CD4-positive, CD25-positive, alpha-beta regulatory T cell (primary cell): Measurements from ENCODE around the gene ALDH1A2. TPM values are rescaled to one million over a fixed set of nuclear protein-coding genes. Genes with fewer than 3 reads are reported as not detected.

Source experiments
- ATAC-seq, 2 donors: fragments of 150-1000 bp; cut with Tn5 transposase; one replicate each; pipeline ENCODE4 v1.10.0; 2021; ENCODE audit warnings: low read depth in 2 of 2, moderate number of reproducible peaks in 2 of 2, moderate library complexity in 1 of 2
- DNase-seq, 3 donors: peaks; one replicate each; pipeline versions ENCODE4 v3.0.0 to v3.0.0-alpha.2; 2012 to 2022; ENCODE audit warnings: mixed read lengths in 1 of 3
- H3K27ac ChIP-seq: one replicate; pipeline ENCODE4 v1.7.0; 2013; ENCODE audit warnings: mild to moderate bottlenecking, low read length; ENCODE audit not compliant: insufficient read depth, poor library complexity, severe bottlenecking
- H3K27me3 ChIP-seq: one replicate; pipeline ENCODE4 v1.7.0; 2013; ENCODE audit warnings: low read length; ENCODE audit not compliant: control insufficient read depth, insufficient read depth
- H3K36me3 ChIP-seq: one replicate; pipeline ENCODE4 v1.7.0; 2013; ENCODE audit warnings: mild to moderate bottlenecking, low read length, moderate library complexity; ENCODE audit not compliant: control insufficient read depth, insufficient read depth
- H3K4me1 ChIP-seq: 2 replicates; pipeline ENCODE4 v1.7.0; 2013; ENCODE audit warnings: mild to moderate bottlenecking, low read length; ENCODE audit not compliant: insufficient read depth, control insufficient read depth, poor library complexity, severe bottlenecking
- H3K4me3 ChIP-seq: one replicate; pipeline ENCODE4 v1.7.0; 2013; ENCODE audit warnings: low read depth, mild to moderate bottlenecking, low read length, moderate library complexity
- H3K9me3 ChIP-seq, 2 experiments: 1 replicate in 1 of 2; 2 replicates in 1 of 2; pipeline ENCODE4 v1.7.0; 2013; ENCODE audit warnings: low read length in 2 of 2, mild to moderate bottlenecking in 1 of 2, moderate library complexity in 1 of 2; ENCODE audit not compliant: control insufficient read depth in 2 of 2
- H3K27ac Mint-ChIP-seq, 3 donors: one replicate each; pipeline ENCODE4 v1.8.0; 2020 to 2022; ENCODE audit warnings: mild to moderate bottlenecking in 3 of 3, mixed read lengths in 3 of 3, moderate library complexity in 2 of 3
- H3K27me3 Mint-ChIP-seq: one replicate; pipeline ENCODE4 v1.8.0; 2022; ENCODE audit warnings: mild to moderate bottlenecking, mixed read lengths
- H3K36me3 Mint-ChIP-seq: one replicate; pipeline ENCODE4 v1.8.0; 2020; ENCODE audit warnings: mixed read lengths
- H3K4me1 Mint-ChIP-seq, 4 donors: one replicate each; pipeline ENCODE4 v1.8.0; 2020 to 2022; ENCODE audit warnings: mixed read lengths in 4 of 4, mild to moderate bottlenecking in 1 of 4
- H3K4me3 Mint-ChIP-seq, 4 donors: one replicate each; pipeline ENCODE4 v1.8.0; 2020 to 2022; ENCODE audit warnings: mild to moderate bottlenecking in 4 of 4, mixed read lengths in 4 of 4, moderate library complexity in 3 of 4
- H3K9me3 Mint-ChIP-seq, 7 donors: one replicate each; pipeline ENCODE4 v1.8.0; 2020 to 2022; ENCODE audit warnings: mixed read lengths in 7 of 7, mild to moderate bottlenecking in 3 of 7, moderate library complexity in 2 of 7
- polyA plus RNA-seq, 4 donors: library from polyadenylated mRNA; unstranded; fragments of 300-500 nt; fragmentation: Illumina TruSeq; gene quantifications; one replicate each; pipeline ENCODE4 v1.2.3, GENCODE V29; 2021
- total RNA-seq: library from RNA; stranded (reverse); gene quantifications from one replicate; pipeline ENCODE4 v1.2.3, GENCODE V29; 2022

Gene ALDH1A2
- total and polyA plus RNA-seq, 5 donors from 2014 or later, result not detected

DNA sequence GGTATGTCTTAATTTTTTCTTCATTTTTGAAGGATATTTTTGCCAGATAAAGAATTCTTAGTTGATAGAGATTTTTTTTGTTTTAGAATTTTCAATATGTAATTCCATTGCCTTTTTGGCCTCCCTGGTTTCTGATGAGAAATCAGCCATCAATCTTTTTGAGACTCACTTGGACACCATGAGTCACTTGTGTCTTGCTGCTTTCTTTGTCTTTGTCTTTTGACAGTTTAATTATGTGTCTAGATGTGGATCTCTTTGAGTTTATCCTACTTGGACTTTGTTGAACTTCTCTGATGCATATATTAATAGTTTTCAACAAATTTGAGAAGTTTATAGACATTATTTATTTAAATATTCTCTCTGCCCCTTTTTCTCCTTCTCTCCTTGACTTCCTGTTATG, 38.0 kb upstream of the ALDH1A2 start:
- Mint-ChIP-seq H3K9me3 (peaks cover 0 to 6% (median 0%) of the 10 kb centered on the region in 7 donors), H3K4me1 (no peaks in the 10 kb centered on the region), H3K36me3 (no peaks in the 10 kb centered on the region), H3K27me3 (peaks cover 42% of the 10 kb centered on the region), H3K4me3 (no peak overlapping the region), H3K27ac (no peak overlapping the region)
- Histone ChIP-seq H3K36me3 (no peaks in the 10 kb centered on the region), H3K9me3 (no peaks in the 10 kb centered on the region), H3K4me1 (no peaks in the 10 kb centered on the region), H3K27ac (no peak overlapping the region), H3K27me3 (peaks cover 5% of the 10 kb centered on the region), H3K4me3 (no peak overlapping the region)
- DNase-seq (no peak), ATAC-seq (no peak)

GRCh38 chr15:58096529-58097084, 31.1 kb upstream of the ALDH1A2 start:
- no peak overlapping the region for H3K27ac ChIP-seq
- H3K9me3 Mint-ChIP-seq, result peaks cover 0 to 4% (median 0%) of the 10 kb centered on the region in 7 donors
- H3K27me3 ChIP-seq, result peaks cover 5% of the 10 kb centered on the region
- H3K9me3 ChIP-seq, result no peaks in the 10 kb centered on the region
- H3K36me3 ChIP-seq, result no peaks in the 10 kb centered on the region
- no peak for DNase-seq
- H3K27me3 Mint-ChIP-seq, result peaks cover 42% of the 10 kb centered on the region
- no peak for ATAC-seq
- H3K36me3 Mint-ChIP-seq, result no peaks in the 10 kb centered on the region
- H3K4me1 Mint-ChIP-seq, result no peaks in the 10 kb centered on the region
- no peaks in the 10 kb centered on the region for H3K4me1 ChIP-seq
- H3K4me3 ChIP-seq, result no peak overlapping the region
- no peak overlapping the region for H3K4me3 Mint-ChIP-seq
- H3K27ac Mint-ChIP-seq, result no peak overlapping the region

- peaks cover 3% of the 10 kb centered on the region for H3K27me3 ChIP-seq
- H3K27ac ChIP-seq, result no peak overlapping the region
- no peaks in the 10 kb centered on the region for H3K36me3 ChIP-seq
- H3K9me3 Mint-ChIP-seq, result peaks cover 0 to 4% (median 0%) of the 10 kb centered on the region in 7 donors
- H3K4me3 Mint-ChIP-seq, result no peak overlapping the region
- H3K27ac Mint-ChIP-seq, result no peak overlapping the region
- H3K4me1 ChIP-seq, result no peaks in the 10 kb centered on the region
- no peaks in the 10 kb centered on the region for H3K4me1 Mint-ChIP-seq
- no peaks in the 10 kb centered on the region for H3K36me3 Mint-ChIP-seq
- H3K4me3 ChIP-seq, result no peak overlapping the region
- H3K9me3 ChIP-seq, result no peaks in the 10 kb centered on the region
- peaks cover 46% of the 10 kb centered on the region for H3K27me3 Mint-ChIP-seq
- DNase-seq (no peak), ATAC-seq (no peak)
Observed at GRCh38 chr15:58095415-58095814, 29.9 kb upstream of the ALDH1A2 start.

- peaks cover 21% of the 10 kb centered on the region for H3K27me3 ChIP-seq
- ATAC-seq (no peak), DNase-seq (no peak)
- H3K4me3 Mint-ChIP-seq, result no peak overlapping the region
- no peaks in the 10 kb centered on the region for H3K4me1 Mint-ChIP-seq
- H3K36me3 Mint-ChIP-seq, result no peaks in the 10 kb centered on the region
- H3K27ac Mint-ChIP-seq, result no peak overlapping the region
- H3K4me1 ChIP-seq, result no peaks in the 10 kb centered on the region
- no peaks in the 10 kb centered on the region for H3K36me3 ChIP-seq
- no peak overlapping the region for H3K27ac ChIP-seq
- no peak overlapping the region for H3K4me3 ChIP-seq
- peaks cover 62% of the 10 kb centered on the region for H3K27me3 Mint-ChIP-seq
- H3K9me3 Mint-ChIP-seq, result peaks cover 0 to 5% (median 3%) of the 10 kb centered on the region in 7 donors
- H3K9me3 ChIP-seq, result peaks cover 0 to 4% of the 10 kb centered on the region in 2 experiments
Observed at GRCh38 chr15:58087871-58088270, 22.4 kb upstream of the ALDH1A2 start.

GRCh38 chr15:58086491-58086890, 21.0 kb upstream of the ALDH1A2 start:
- Mint-ChIP-seq H3K36me3 (no peaks in the 10 kb centered on the region), H3K27me3 (peaks cover 49% of the 10 kb centered on the region), H3K9me3 (peaks cover 0 to 5% (median 3%) of the 10 kb centered on the region in 7 donors), H3K27ac (no peak overlapping the region), H3K4me3 (no peak overlapping the region), H3K4me1 (no peaks in the 10 kb centered on the region)
- H3K4me1 ChIP-seq, result no peaks in the 10 kb centered on the region
- no peak overlapping the region for H3K27ac ChIP-seq
- no peak for DNase-seq
- H3K9me3 ChIP-seq, result peaks cover 0 to 4% of the 10 kb centered on the region in 2 experiments
- peaks cover 21% of the 10 kb centered on the region for H3K27me3 ChIP-seq
- ATAC-seq, result no peak
- no peak overlapping the region for H3K4me3 ChIP-seq
- no peaks in the 10 kb centered on the region for H3K36me3 ChIP-seq

GRCh38 chr15:58083526-58083925, 18.0 kb upstream of the ALDH1A2 start:
- peaks cover 35% of the 10 kb centered on the region for H3K27me3 Mint-ChIP-seq
- Histone ChIP-seq H3K4me3 (no peak overlapping the region), H3K36me3 (no peaks in the 10 kb centered on the region), H3K27me3 (peaks cover 18% of the 10 kb centered on the region), H3K27ac (no peak overlapping the region), H3K4me1 (no peaks in the 10 kb centered on the region), H3K9me3 (peaks cover 0 to 4% of the 10 kb centered on the region in 2 experiments)
- H3K9me3 Mint-ChIP-seq, result peaks cover 0 to 3% (median 0%) of the 10 kb centered on the region in 7 donors
- no peak overlapping the region for H3K27ac Mint-ChIP-seq
- no peak overlapping the region for H3K4me3 Mint-ChIP-seq
- no peaks in the 10 kb centered on the region for H3K4me1 Mint-ChIP-seq
- no peak for DNase-seq
- no peak for ATAC-seq
- H3K36me3 Mint-ChIP-seq, result no peaks in the 10 kb centered on the region

GRCh38 chr15:58081891-58082290, 16.4 kb upstream of the ALDH1A2 start:
- Histone ChIP-seq H3K9me3 (peaks cover 0 to 2% of the 10 kb centered on the region in 2 experiments), H3K4me3 (no peak overlapping the region), H3K27me3 (peaks cover 14% of the 10 kb centered on the region), H3K4me1 (no peaks in the 10 kb centered on the region), H3K27ac (no peak overlapping the region), H3K36me3 (no peaks in the 10 kb centered on the region)
- no peak for DNase-seq
- peaks cover 39% of the 10 kb centered on the region for H3K27me3 Mint-ChIP-seq
- no peaks in the 10 kb centered on the region for H3K36me3 Mint-ChIP-seq
- no peak overlapping the region for H3K4me3 Mint-ChIP-seq
- no peaks in the 10 kb centered on the region for H3K4me1 Mint-ChIP-seq
- no peak for ATAC-seq
- peaks cover 0 to 1% (median 0%) of the 10 kb centered on the region in 7 donors for H3K9me3 Mint-ChIP-seq
- no peak overlapping the region for H3K27ac Mint-ChIP-seq

DNA sequence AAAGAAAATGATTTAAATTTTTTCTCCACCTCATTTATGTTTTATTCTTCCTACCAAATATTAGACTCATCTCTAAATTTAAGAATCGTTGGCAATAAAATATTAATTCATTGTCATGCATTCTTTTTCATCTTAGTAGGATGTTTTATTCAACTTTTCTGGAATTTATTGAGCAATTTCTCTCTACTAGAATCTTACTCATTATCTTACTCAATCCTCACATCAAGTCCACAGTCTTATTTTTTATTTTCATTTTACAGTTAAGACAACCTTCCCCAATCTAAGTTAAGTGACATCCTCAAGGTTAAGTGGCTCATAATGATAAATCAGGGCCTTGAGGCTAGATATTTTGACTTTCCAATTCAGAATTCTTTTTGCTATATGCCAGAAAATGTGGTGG, 15.9 kb upstream of the ALDH1A2 start:
- H3K4me1 Mint-ChIP-seq, result no peaks in the 10 kb centered on the region
- H3K27ac Mint-ChIP-seq, result no peak overlapping the region
- peaks cover 36% of the 10 kb centered on the region for H3K27me3 Mint-ChIP-seq
- Histone ChIP-seq H3K4me1 (no peaks in the 10 kb centered on the region), H3K4me3 (no peak overlapping the region), H3K36me3 (no peaks in the 10 kb centered on the region), H3K27ac (no peak overlapping the region), H3K9me3 (peaks cover 0 to 2% of the 10 kb centered on the region in 2 experiments), H3K27me3 (peaks cover 15% of the 10 kb centered on the region)
- no peaks in the 10 kb centered on the region for H3K9me3 Mint-ChIP-seq
- no peak overlapping the region for H3K4me3 Mint-ChIP-seq
- H3K36me3 Mint-ChIP-seq, result no peaks in the 10 kb centered on the region
- ATAC-seq (no peak), DNase-seq (no peak)
